Fibroblast of the aortic adventitia (primary cell): ENCODE data around the gene ZNF22. TPM values are rescaled to one million over a fixed set of nuclear protein-coding genes. Genes with fewer than 3 reads are reported as not detected.

Experiments used
- DNase-seq: peaks from one replicate; pipeline ENCODE4 v3.0.0-alpha.2; 2010; ENCODE audit warnings: low read depth
- H3K4me3 ChIP-seq: 2 replicates; pipeline ENCODE4 v1.5.1; 2011; ENCODE audit warnings: low read depth, mild to moderate bottlenecking, control low read depth, low read length, moderate library complexity
- CTCF ChIP-seq: IDR thresholded peaks from 2 replicates; pipeline ENCODE4 v1.5.1; 2011; ENCODE audit warnings: mild to moderate bottlenecking, low read length, control low read depth, inconsistent platforms; ENCODE audit not compliant: insufficient read depth
- total RNA-seq: library from RNA; depleted of rRNA; stranded (reverse); fragments of >200 nt; gene quantifications from 2 replicates; pipeline ENCODE4 v1.2.3, GENCODE V29; 2012; ENCODE audit warnings: low replicate concordance

ZNF22 gene
- 4.4 and 16.6 TPM in 2 replicates for total RNA-seq

- DNase-seq: peak; percentile 59
- peak within 1 kb of the TSS; percentile 68 for H3K4me3 ChIP-seq
- peak; percentile 9 for TF ChIP-seq CTCF
These were observed at the start of gene ZNF22 for GRCh38 chr10:45000752-45001380. ZNF22 (plus strand) TSS chr10:45000923; CDS start chr10:45003369, 2,446 bp downstream.

- TF ChIP-seq CTCF: no peak
- no peak overlapping the region for H3K4me3 ChIP-seq
- no peak for DNase-seq
These were observed 49.0 kb upstream of the ZNF22 start for GRCh38 chr10:44951576-44952226.

GRCh38 chr10:44952779-44953231, 47.9 kb upstream of the ZNF22 start:
- H3K4me3 ChIP-seq: no peak overlapping the region
- no peak for DNase-seq
- no peak for TF ChIP-seq CTCF

- no peak for DNase-seq
- TF ChIP-seq CTCF: no peak
- H3K4me3 ChIP-seq: no peak overlapping the region
These were observed 46.7 kb upstream of the ZNF22 start for GRCh38 chr10:44954042-44954441.

- TF ChIP-seq CTCF: no peak
- no peak overlapping the region for H3K4me3 ChIP-seq
- no peak for DNase-seq
These were observed 45.8 kb upstream of the ZNF22 start for GRCh38 chr10:44954962-44955361.

- no peak for DNase-seq
- TF ChIP-seq CTCF: no peak
- H3K4me3 ChIP-seq: no peak overlapping the region
These were observed 45.2 kb upstream of the ZNF22 start for GRCh38 chr10:44955413-44956070.
